OCI-LY7 (cell line): Measurements from ENCODE around the gene SLBP.

ENCODE experiments used
- CTCF ChIP-seq: fragments of 200-600 bp; sonication (generic); conservative IDR thresholded peaks from 2 replicates; pipeline ENCODE4 v1.5.1; 2014; ENCODE audit warnings: mild to moderate bottlenecking, antibody characterized with exemption, low read length, moderate library complexity, mixed read lengths
- EZH2phosphoT487 ChIP-seq: fragments of 200-600 bp; sonication (generic); IDR thresholded peaks from 2 replicates; pipeline ENCODE4 v1.6.1; 2018; ENCODE audit warnings: low read depth, borderline replicate concordance, mild to moderate bottlenecking, mixed run types, antibody characterized with exemption, low read length, moderate library complexity, mixed read lengths

- TF ChIP-seq CTCF (no peak), EZH2phosphoT487 (no peak)
Observed at GRCh38 chr4:1667273-1667672, 44.8 kb downstream of the SLBP start.
